Left lung (tissue), 10 donors: ENCODE data around the gene HPSE2. TPM values are rescaled to one million over a fixed set of nuclear protein-coding genes. Genes with fewer than 3 reads are reported as not detected.

ENCODE experiments used
- ATAC-seq: fragments of 200-7000 bp; cut with Tn5 transposase; one replicate; pipeline ENCODE4 v1.9.1; 2020; ENCODE audit warnings: moderate library complexity
- DNase-seq, 4 donors: peaks; one replicate each; pipeline ENCODE4 v3.0.0-alpha.2; 2013 to 2020
- H3K27ac ChIP-seq, 2 donors: fragments of 200-600 bp; sonication (generic) in 1 of 2; one replicate each; pipeline versions ENCODE4 v1.5.0 to v1.8.0; 2020 to 2021
- H3K27me3 ChIP-seq, 2 donors: fragments of 200-600 bp; sonication (generic) in 1 of 2; one replicate each; pipeline versions ENCODE4 v1.5.0 to v1.8.0; 2020 to 2021
- H3K36me3 ChIP-seq, 2 donors: fragments of 200-600 bp; sonication (generic) in 1 of 2; one replicate each; pipeline versions ENCODE4 v1.5.0 to v1.8.0; 2020 to 2021
- H3K4me1 ChIP-seq, 2 donors: fragments of 200-600 bp; one replicate each; pipeline ENCODE4 v1.8.0; 2021
- H3K4me3 ChIP-seq, 2 donors: fragments of 200-600 bp; sonication (generic) in 1 of 2; one replicate each; pipeline versions ENCODE4 v1.5.0 to v1.8.0; 2020 to 2021; ENCODE audit warnings: mild to moderate bottlenecking in 1 of 2
- H3K9me3 ChIP-seq, 2 donors: fragments of 200-600 bp; sonication (generic) in 1 of 2; one replicate each; pipeline versions ENCODE4 v1.5.0 to v1.8.0; 2020 to 2021
- CTCF ChIP-seq, 2 donors: fragments of 200-600 bp; sonication (generic) in 1 of 2; IDR thresholded peaks; one replicate each; pipeline versions ENCODE4 v1.5.0 to v1.8.0; 2021; ENCODE audit warnings: antibody characterized with exemption in 2 of 2
- intact Hi-C, 2 donors: fragments of 100-400 bp; cut with DNase I; formaldehyde crosslinking; loops; one replicate each; pipeline versions ENCODE4 v1.11.2 to v1.14.2; 2022
- polyA plus RNA-seq, 6 donors: library from polyadenylated mRNA; unstranded; fragments of 120-200 nt; gene quantifications; one replicate each; pipeline ENCODE4 v1.2.1, GENCODE V29; 2013; ENCODE audit not compliant: insufficient read length in 6 of 6
- total RNA-seq, 2 donors: library from RNA; stranded (reverse); fragmentation: NEBNext Ultra II Directional; extraction: Animal tissue kit (Norgen Biotek cat#: 25700); gene quantifications; one replicate each; pipeline ENCODE4 v1.2.1, GENCODE V29; 2021
- donor health status: DM: no; HTN: yes; CAD: no.
- donor health status: DM: no; HTN: no; CAD: no.

HPSE2 gene
- total and polyA plus RNA-seq, 8 donors, result 0.50 to 20.4 (median 12.1) TPM

- TF ChIP-seq CTCF (IDR thresholded peaks at IDR 0.05), result no peak
- no peak for ATAC-seq
Observed at GRCh38 chr10:98539578-98539977, 696.1 kb downstream of the HPSE2 start.

DNA sequence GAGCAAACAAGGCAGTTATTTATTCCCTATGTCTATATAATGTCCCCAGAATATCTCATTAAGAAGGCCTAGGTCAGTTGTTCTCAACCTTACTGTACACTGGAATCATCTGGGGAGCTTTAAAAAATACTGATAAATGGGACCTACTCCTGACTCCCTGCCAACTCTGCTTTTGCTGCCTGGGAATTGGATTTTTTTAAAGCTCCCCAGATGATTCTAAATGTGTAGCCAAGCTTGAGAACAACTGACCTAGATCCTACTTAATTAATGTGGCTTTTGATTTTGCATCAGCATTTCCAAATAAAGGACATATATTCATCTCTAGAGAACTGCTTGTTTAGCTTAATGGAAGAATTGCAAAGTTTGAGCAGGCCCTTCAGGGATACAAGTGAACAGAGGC is 697.2 kb downstream of the HPSE2 start:
- DNase-seq, result no peak
- Histone ChIP-seq H3K9me3 (no peaks in the 10 kb centered on the region), H3K36me3 (no peaks in the 10 kb centered on the region), H3K27ac (no peak overlapping the region), H3K4me3 (no peak overlapping the region), H3K27me3 (no peaks in the 10 kb centered on the region), H3K4me1 (no peaks in the 10 kb centered on the region)
- ATAC-seq, result no peak
- intact Hi-C loops, result no loop called here
- no peak for TF ChIP-seq CTCF (IDR thresholded peaks at IDR 0.05)

More at GRCh38 chr10:98539578-98539977, 696.1 kb downstream of the HPSE2 start:
- intact Hi-C loops, result no loop called here
- no peaks in the 10 kb centered on the region for H3K9me3 ChIP-seq
- no peaks in the 10 kb centered on the region for H3K36me3 ChIP-seq
- H3K27me3 ChIP-seq, result no peaks in the 10 kb centered on the region
- no peak for DNase-seq
- no peaks in the 10 kb centered on the region for H3K4me1 ChIP-seq
- no peak overlapping the region for H3K4me3 ChIP-seq
- no peak overlapping the region for H3K27ac ChIP-seq

DNA sequence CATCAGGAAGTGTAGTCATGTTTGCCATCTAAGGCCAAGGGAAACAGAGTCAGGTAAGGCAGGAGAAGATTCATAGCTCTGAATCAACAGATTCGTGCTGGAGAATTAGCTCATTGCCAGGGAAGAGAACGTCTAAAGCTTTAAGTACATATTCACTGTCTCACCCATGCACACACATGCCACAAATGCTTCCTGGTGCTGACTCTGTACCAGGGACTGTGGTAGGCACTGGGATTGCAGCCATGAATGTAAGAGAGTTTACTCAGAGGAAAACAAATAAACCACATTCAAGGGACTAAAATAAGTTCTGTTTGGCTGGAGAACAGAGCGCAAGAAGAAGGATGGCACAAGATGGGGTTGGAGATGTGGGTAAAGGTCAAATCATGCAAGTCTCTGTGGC is 699.1 kb downstream of the HPSE2 start:
- intact Hi-C loops, result no loop called here
- TF ChIP-seq CTCF (IDR thresholded peaks at IDR 0.05), result no peak
- ATAC-seq, result peak; percentile 68
- H3K36me3 ChIP-seq, result no peaks in the 10 kb centered on the region
- no peaks in the 10 kb centered on the region for H3K27me3 ChIP-seq
- no peak for DNase-seq
- no peaks in the 10 kb centered on the region for H3K4me1 ChIP-seq
- no peaks in the 10 kb centered on the region for H3K9me3 ChIP-seq
- no peak overlapping the region for H3K4me3 ChIP-seq
- no peak overlapping the region for H3K27ac ChIP-seq

- H3K4me1 ChIP-seq, result no peaks in the 10 kb centered on the region
- H3K9me3 ChIP-seq, result no peaks in the 10 kb centered on the region
- no peak for TF ChIP-seq CTCF (IDR thresholded peaks at IDR 0.05)
- ATAC-seq (no peak), DNase-seq (no peak)
- no peaks in the 10 kb centered on the region for H3K27me3 ChIP-seq
- no peak overlapping the region for H3K4me3 ChIP-seq
- intact Hi-C loops, result no loop called here
- no peaks in the 10 kb centered on the region for H3K36me3 ChIP-seq
- no peak overlapping the region for H3K27ac ChIP-seq
Observed at GRCh38 chr10:98533746-98534445, 701.8 kb downstream of the HPSE2 start.

DNA sequence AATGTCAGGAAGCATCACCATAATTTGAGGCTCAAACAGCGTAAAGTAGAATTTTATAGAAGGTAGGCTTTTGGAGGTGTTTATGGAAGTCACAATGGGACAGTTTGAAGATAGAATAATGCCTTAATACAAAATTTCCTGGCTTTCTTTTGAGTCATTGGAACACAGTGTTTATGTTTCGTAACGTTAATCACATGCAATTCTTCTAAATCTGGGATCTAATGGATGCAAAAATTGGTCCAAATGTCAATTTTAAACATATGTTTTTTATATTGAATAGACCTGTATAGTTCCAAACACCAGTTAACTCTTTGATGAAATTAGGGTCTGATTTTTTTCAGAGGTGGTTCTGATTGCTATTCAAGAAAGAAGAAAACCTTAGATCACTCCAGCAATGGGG is 702.4 kb downstream of the HPSE2 start:
- no peak for DNase-seq
- Histone ChIP-seq H3K4me3 (no peak overlapping the region), H3K36me3 (no peaks in the 10 kb centered on the region), H3K9me3 (no peaks in the 10 kb centered on the region), H3K27ac (no peak overlapping the region), H3K27me3 (no peaks in the 10 kb centered on the region), H3K4me1 (no peaks in the 10 kb centered on the region)
- intact Hi-C loops, result no loop called here
- no peak for ATAC-seq
- TF ChIP-seq CTCF (IDR thresholded peaks at IDR 0.05), result no peak
